Testis (tissue), 3 donors: ENCODE data around the gene KRT3. TPM values are rescaled to one million over a fixed set of nuclear protein-coding genes. Genes with fewer than 3 reads are reported as not detected.

Experiments
- DNase-seq: peaks from one replicate; pipeline ENCODE4 v3.0.0-alpha.2; 2019
- H3K27ac ChIP-seq, 2 donors: fragments of 200-600 bp; sonication (generic); one replicate each; pipeline ENCODE4 v1.5.1; 2019
- H3K27me3 ChIP-seq: fragments of 200-600 bp; sonication (generic); one replicate; pipeline ENCODE4 v1.5.1; 2019
- H3K36me3 ChIP-seq: fragments of 200-600 bp; sonication (generic); one replicate; pipeline ENCODE4 v1.5.1; 2017; ENCODE audit warnings: low read depth; ENCODE audit errors: missing control alignments
- H3K4me1 ChIP-seq: fragments of 200-600 bp; sonication (generic); one replicate; pipeline ENCODE4 v1.5.1; 2019
- H3K4me3 ChIP-seq, 2 donors: fragments of 200-600 bp; sonication (generic); one replicate each; pipeline ENCODE4 v1.5.1; 2017 to 2019
- H3K9me3 ChIP-seq: fragments of 200-600 bp; sonication (generic); one replicate; pipeline ENCODE4 v1.5.1; 2017
- POLR2A ChIP-seq: fragments of 450-650 bp; IDR thresholded peaks from one replicate; pipeline ENCODE4 v1.6.1; 2017; ENCODE audit warnings: antibody characterized with exemption, mild to moderate bottlenecking, moderate library complexity
- WGBS, 2 donors: methylation state at CpG; one replicate each; pipeline ENCODE4 v1.1.5; 2018; 5-methylcytosine and 5-hydroxymethylcytosine counted together
- intact Hi-C: fragments of 100-400 bp; cut with DNase I; formaldehyde crosslinking; loops from one replicate; pipeline ENCODE4 v1.15.1; 2023; ENCODE audit warnings: low total_unique reads
- polyA plus RNA-seq: library from polyadenylated mRNA; stranded (reverse); fragments of 350-450 nt; fragmentation: Illumina TruSeq; extraction: RNeasy Lipid Tissue Mini Kit (QIAGEN cat#74804); gene quantifications from one replicate; pipeline ENCODE4 v1.2.3, GENCODE V29; 2014; ENCODE audit warnings: low read depth, low replicate concordance; ENCODE audit not compliant: insufficient read depth
- total RNA-seq, 2 donors: library from RNA; depleted of rRNA; stranded (reverse); fragments of >200 nt; gene quantifications; one replicate each; pipeline ENCODE4 v1.2.3, GENCODE V29; 2016
- TF ChIP-seq, protein P1 (sequence below), 3 experiments: fragments of 450-650 bp in 2 of 3; fragments of 200-600 bp in 1 of 3; sonication (generic) in 1 of 3; IDR thresholded peaks; one replicate each; pipeline ENCODE4 v1.5.1; 2016 to 2019; ENCODE audit warnings: antibody characterized with exemption in 3 of 3, mild to moderate bottlenecking in 2 of 3, moderate library complexity in 1 of 3

The KRT3 gene
- total and polyA plus RNA-seq, 3 donors from 2014 or later: not detected

DNA sequence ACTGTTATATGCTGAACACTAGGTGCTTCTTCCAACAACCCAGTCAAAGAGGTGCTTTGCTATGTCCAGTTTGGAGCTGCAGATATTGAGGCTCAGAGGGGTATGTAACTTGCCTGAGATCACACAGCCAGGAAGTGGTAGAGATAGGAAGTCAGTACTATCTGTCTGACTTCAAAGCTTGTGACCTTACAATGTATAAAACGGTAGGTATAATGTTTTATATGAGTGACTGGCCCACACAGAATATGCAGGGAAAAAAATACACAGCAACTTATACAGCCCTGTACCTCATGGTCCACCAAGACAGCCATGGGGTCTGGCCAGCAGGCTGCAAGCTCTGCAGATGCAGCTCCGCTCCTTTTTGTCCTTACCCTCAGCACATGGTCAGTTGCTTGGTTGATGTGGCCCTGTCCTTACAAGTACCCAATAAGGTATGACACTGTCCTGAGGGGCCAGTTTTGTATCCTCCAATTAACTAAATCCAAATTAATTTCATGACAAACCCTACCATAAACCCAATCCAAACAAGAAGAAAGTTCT, 21.9 kb upstream of the KRT3 start:
- Histone ChIP-seq H3K27ac (no peak overlapping the region), H3K4me1 (no peaks in the 10 kb centered on the region), H3K36me3 (no peaks in the 10 kb centered on the region), H3K4me3 (no peak overlapping the region), H3K27me3 (no peaks in the 10 kb centered on the region), H3K9me3 (no peaks in the 10 kb centered on the region)
- DNase-seq: no peak
- 82 to 84% methylated on average over 2 of the region's 2 CpGs for WGBS, 2 donors
- TF ChIP-seq, protein P1, sequence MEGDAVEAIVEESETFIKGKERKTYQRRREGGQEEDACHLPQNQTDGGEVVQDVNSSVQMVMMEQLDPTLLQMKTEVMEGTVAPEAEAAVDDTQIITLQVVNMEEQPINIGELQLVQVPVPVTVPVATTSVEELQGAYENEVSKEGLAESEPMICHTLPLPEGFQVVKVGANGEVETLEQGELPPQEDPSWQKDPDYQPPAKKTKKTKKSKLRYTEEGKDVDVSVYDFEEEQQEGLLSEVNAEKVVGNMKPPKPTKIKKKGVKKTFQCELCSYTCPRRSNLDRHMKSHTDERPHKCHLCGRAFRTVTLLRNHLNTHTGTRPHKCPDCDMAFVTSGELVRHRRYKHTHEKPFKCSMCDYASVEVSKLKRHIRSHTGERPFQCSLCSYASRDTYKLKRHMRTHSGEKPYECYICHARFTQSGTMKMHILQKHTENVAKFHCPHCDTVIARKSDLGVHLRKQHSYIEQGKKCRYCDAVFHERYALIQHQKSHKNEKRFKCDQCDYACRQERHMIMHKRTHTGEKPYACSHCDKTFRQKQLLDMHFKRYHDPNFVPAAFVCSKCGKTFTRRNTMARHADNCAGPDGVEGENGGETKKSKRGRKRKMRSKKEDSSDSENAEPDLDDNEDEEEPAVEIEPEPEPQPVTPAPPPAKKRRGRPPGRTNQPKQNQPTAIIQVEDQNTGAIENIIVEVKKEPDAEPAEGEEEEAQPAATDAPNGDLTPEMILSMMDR (IDR thresholded peaks at IDR 0.05): no peak
- no peak for TF ChIP-seq POLR2A
- intact Hi-C loops: no loop called here

- Histone ChIP-seq H3K4me1 (no peaks in the 10 kb centered on the region), H3K27me3 (no peaks in the 10 kb centered on the region), H3K27ac (no peak overlapping the region), H3K9me3 (no peaks in the 10 kb centered on the region), H3K36me3 (no peaks in the 10 kb centered on the region), H3K4me3 (no peak overlapping the region)
- WGBS, 2 donors: 93 to 97% methylated on average over 8 of the region's 8 CpGs
- intact Hi-C loops: no loop called here
- DNase-seq: no peak
- no peak for TF ChIP-seq POLR2A
- TF ChIP-seq, protein P1 (IDR thresholded peaks at IDR 0.05): no peak
Measured at GRCh38 chr12:52817003-52817698, 21.2 kb upstream of the KRT3 start.

- H3K36me3 ChIP-seq: no peaks in the 10 kb centered on the region
- no peak for TF ChIP-seq POLR2A
- TF ChIP-seq, protein P1 (IDR thresholded peaks at IDR 0.05): no peak
- intact Hi-C loops: no loop called here
- no peak overlapping the region for H3K27ac ChIP-seq
- H3K9me3 ChIP-seq: no peaks in the 10 kb centered on the region
- H3K27me3 ChIP-seq: no peaks in the 10 kb centered on the region
- DNase-seq: no peak
- H3K4me1 ChIP-seq: no peaks in the 10 kb centered on the region
- no peak overlapping the region for H3K4me3 ChIP-seq
- WGBS, 2 donors: 72 to 73% methylated on average over 9 of the region's 9 CpGs
Measured at GRCh38 chr12:52815676-52816588, 20.0 kb upstream of the KRT3 start.

DNA sequence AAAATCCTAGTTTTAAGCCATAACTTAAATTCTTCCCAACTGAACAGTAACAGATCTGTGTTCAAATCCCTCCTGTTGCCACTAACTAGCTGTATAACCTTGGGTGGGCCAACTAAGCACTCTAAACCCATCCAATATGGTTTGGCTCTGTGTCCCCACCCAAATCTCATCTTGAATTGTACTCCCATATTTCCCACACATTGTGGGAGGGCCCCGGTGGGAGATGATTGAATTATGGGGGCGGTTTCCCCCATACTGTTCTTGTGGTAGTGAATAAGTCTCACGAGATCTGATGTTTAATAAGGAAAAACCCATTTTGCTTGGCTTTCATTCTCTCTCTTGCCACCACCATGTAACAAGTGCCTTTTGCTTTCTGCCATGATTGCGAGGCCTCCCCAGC, 19.2 kb upstream of the KRT3 start:
- 87 to 95% methylated on average over 4 of the region's 4 CpGs for whole genome bisulfite sequencing, 2 donors
- no peaks in the 10 kb centered on the region for H3K9me3 ChIP-seq
- H3K4me3 ChIP-seq: no peak overlapping the region
- DNase-seq: no peak
- no peaks in the 10 kb centered on the region for H3K27me3 ChIP-seq
- H3K4me1 ChIP-seq: no peaks in the 10 kb centered on the region
- no peaks in the 10 kb centered on the region for H3K36me3 ChIP-seq
- intact Hi-C loops: no loop called here
- TF ChIP-seq POLR2A: no peak
- TF ChIP-seq, protein P1 (IDR thresholded peaks at IDR 0.05): no peak
- no peak overlapping the region for H3K27ac ChIP-seq
